DOHH2 (cell line): Measurements from ENCODE around the gene OR3A2.

Source experiments
- H3F3A ChIP-seq: fragments of 200-600 bp; sonication (generic), shearing (Covaris generic); 2 replicates; pipeline ENCODE4 v1.6.0; 2016; ENCODE audit warnings: antibody characterized with exemption, mild to moderate bottlenecking; ENCODE audit not compliant: control insufficient read depth, insufficient read depth
- H3K27ac ChIP-seq: fragments of 200-600 bp; sonication (generic); 2 replicates; pipeline ENCODE4 v1.5.1; 2014; ENCODE audit warnings: low read depth, mild to moderate bottlenecking, low read length, moderate library complexity
- H3K27me3 ChIP-seq: fragments of 200-600 bp; sonication (generic); 2 replicates; pipeline ENCODE4 v1.6.1; 2014; ENCODE audit warnings: mild to moderate bottlenecking, low read length, mixed read lengths; ENCODE audit not compliant: control insufficient read depth
- H3K36me3 ChIP-seq: fragments of 200-600 bp; sonication (generic); 2 replicates; pipeline ENCODE4 v1.6.1; 2014; ENCODE audit warnings: mild to moderate bottlenecking, low read length, moderate library complexity, mixed read lengths; ENCODE audit not compliant: control insufficient read depth
- H3K4me1 ChIP-seq: fragments of 200-600 bp; sonication (generic); 2 replicates; pipeline ENCODE4 v1.6.1; 2014; ENCODE audit warnings: mild to moderate bottlenecking, low read length, mixed read lengths; ENCODE audit not compliant: control insufficient read depth
- H3K4me2 ChIP-seq: fragments of 200-600 bp; sonication (generic); 2 replicates; pipeline ENCODE4 v1.6.0; 2014; ENCODE audit warnings: mild to moderate bottlenecking, low read length, moderate library complexity
- H3K4me3 ChIP-seq: fragments of 200-600 bp; sonication (generic); 2 replicates; pipeline ENCODE4 v1.5.1; 2014; ENCODE audit warnings: mild to moderate bottlenecking, low read length, mixed read lengths
- H3K79me2 ChIP-seq: fragments of 200-600 bp; sonication (generic); 2 replicates; pipeline ENCODE4 v1.6.1; 2014; ENCODE audit warnings: mild to moderate bottlenecking, low read length, mixed read lengths; ENCODE audit not compliant: control insufficient read depth
- H3K9me2 ChIP-seq: fragments of 200-600 bp; sonication (generic); replicated peaks from 2 replicates; pipeline ENCODE4 v1.6.1; 2014; ENCODE audit warnings: mild to moderate bottlenecking, low read length, mixed read lengths; ENCODE audit not compliant: control insufficient read depth
- H3K9me3 ChIP-seq: fragments of 200-600 bp; sonication (generic); 2 replicates; pipeline ENCODE4 v1.6.1; 2014; ENCODE audit warnings: antibody characterized with exemption, low read length, mixed read lengths; ENCODE audit not compliant: control insufficient read depth, insufficient read depth
- H4K20me1 ChIP-seq: fragments of 200-600 bp; sonication (generic); 2 replicates; pipeline ENCODE4 v1.6.0; 2014; ENCODE audit warnings: low read depth, mild to moderate bottlenecking, antibody characterized with exemption, low read length, moderate library complexity; ENCODE audit not compliant: control insufficient read depth, insufficient read depth
- EZH2phosphoT487 ChIP-seq: fragments of 200-600 bp; sonication (generic); IDR thresholded peaks from 2 replicates; pipeline ENCODE4 v1.6.1; 2017; ENCODE audit warnings: borderline replicate concordance, mild to moderate bottlenecking, antibody characterized with exemption, low read length, moderate library complexity, mixed read lengths
- TF ChIP-seq, protein P1 (sequence below): fragments of 200-600 bp; sonication (generic); IDR thresholded peaks from one replicate; pipeline ENCODE4 v1.5.1; 2014; ENCODE audit warnings: antibody characterized with exemption, mild to moderate bottlenecking, low read depth, low read length; ENCODE audit not compliant: poor library complexity, severe bottlenecking

OR3A2 gene

DNA sequence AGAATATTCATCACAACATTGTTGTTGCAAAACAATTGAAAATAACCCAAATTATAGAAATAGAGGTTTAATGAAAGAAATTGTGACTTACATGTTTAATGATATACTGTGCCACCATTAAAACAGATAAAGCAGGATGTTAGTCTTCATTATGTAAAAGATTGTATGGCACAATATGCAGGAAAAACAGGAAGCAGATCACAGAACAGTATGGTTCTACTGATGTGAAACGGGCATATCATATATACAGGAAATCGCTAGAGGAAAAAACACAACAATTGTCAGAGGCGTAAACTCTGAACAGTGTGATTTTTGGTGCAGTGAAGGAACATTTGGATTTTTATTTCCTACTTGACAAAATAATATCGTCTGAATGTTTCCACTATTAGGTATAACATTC lies 110.0 kb downstream of the OR3A2 start:
- H3K4me2 ChIP-seq, result no peak overlapping the region
- peaks cover 2% of the 10 kb centered on the region; the same call in 1 of the 2 replicates for H3K4me1 ChIP-seq
- H3K79me2 ChIP-seq, result no peaks in the 10 kb centered on the region
- H3K27me3 ChIP-seq, result no peaks in the 10 kb centered on the region
- H3K9me2 ChIP-seq, result no peaks in the 10 kb centered on the region
- no peaks in the 10 kb centered on the region for H3F3A ChIP-seq
- no peak overlapping the region for H3K27ac ChIP-seq
- no peak overlapping the region for H3K4me3 ChIP-seq
- no peaks in the 10 kb centered on the region for H3K36me3 ChIP-seq
- TF ChIP-seq EZH2phosphoT487, result no peak
- TF ChIP-seq, protein P1, sequence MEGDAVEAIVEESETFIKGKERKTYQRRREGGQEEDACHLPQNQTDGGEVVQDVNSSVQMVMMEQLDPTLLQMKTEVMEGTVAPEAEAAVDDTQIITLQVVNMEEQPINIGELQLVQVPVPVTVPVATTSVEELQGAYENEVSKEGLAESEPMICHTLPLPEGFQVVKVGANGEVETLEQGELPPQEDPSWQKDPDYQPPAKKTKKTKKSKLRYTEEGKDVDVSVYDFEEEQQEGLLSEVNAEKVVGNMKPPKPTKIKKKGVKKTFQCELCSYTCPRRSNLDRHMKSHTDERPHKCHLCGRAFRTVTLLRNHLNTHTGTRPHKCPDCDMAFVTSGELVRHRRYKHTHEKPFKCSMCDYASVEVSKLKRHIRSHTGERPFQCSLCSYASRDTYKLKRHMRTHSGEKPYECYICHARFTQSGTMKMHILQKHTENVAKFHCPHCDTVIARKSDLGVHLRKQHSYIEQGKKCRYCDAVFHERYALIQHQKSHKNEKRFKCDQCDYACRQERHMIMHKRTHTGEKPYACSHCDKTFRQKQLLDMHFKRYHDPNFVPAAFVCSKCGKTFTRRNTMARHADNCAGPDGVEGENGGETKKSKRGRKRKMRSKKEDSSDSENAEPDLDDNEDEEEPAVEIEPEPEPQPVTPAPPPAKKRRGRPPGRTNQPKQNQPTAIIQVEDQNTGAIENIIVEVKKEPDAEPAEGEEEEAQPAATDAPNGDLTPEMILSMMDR, result no peak
- H3K9me3 ChIP-seq, result peaks cover 7% of the 10 kb centered on the region
- no peaks in the 10 kb centered on the region for H4K20me1 ChIP-seq

DNA sequence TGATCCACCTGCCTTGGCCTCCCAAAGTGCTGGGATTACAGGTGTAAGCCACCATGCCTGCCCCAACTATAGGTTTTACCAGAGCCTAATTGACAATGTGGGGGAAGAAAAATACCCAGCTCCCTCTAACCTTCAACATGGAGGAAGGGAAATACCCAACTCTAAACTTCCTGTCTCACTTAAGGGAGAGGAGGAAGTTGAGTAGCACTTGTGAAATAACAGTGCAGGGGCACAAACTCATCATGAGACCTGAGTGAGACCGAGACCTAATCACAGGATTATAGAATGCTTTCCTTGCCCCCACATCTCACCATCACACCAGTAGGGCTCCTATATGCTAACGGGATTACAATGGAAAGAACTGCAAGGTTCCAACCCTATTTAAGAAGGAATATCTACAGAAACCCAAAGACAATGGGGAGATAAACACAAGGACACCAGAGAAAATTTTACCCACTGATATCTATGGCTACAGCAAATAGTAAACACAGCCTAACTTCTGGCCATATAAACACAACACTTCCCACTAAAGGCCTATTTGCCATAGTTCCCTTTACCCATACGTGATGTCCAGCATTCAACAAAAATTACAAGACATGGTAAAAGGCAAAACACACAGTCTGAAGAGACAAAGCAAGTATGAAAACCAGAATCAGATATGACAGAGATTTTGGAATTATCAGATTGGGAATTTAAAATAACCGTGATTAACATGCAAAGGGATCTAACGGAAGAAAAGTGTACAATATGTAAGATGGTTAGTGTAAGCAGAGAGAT lies 114.8 kb downstream of the OR3A2 start:
- Histone ChIP-seq H3K9me3 (peaks cover 8% of the 10 kb centered on the region), H3K4me3 (peak overlapping the region; percentile 12; the same call in 1 of the 2 replicates)

DNA sequence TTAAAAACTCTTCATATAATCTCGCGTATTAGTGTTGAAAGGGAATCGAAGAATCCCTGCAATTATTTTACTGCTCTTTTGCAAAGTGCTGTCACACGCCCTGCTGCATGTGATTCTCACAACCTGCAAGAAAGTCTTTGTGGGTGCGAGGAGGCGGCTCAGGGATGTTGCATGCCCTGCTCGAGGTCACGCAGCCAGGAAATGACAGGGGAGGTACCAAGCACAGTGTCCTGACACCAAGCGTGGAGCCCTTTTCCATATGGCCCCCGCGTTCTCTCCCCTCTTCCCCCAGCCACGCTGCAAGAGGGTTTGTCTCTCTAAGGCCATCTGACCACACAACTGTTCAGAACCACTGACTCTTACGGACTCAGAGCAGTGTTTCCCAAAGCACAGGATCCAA lies 125.5 kb downstream of the OR3A2 start:
- no peak overlapping the region for H3K27ac ChIP-seq
- no peak overlapping the region for H3K4me3 ChIP-seq

More for the DNA sequence above, 114.8 kb downstream of the OR3A2 start:
- Histone ChIP-seq H3K4me1 (peaks cover 5% of the 10 kb centered on the region; the same call in 1 of the 2 replicates), H3K4me2 (no peak overlapping the region), H3K27ac (no peak overlapping the region), H4K20me1 (no peaks in the 10 kb centered on the region), H3K9me2 (no peaks in the 10 kb centered on the region), H3K27me3 (no peaks in the 10 kb centered on the region), H3F3A (no peaks in the 10 kb centered on the region), H3K79me2 (no peaks in the 10 kb centered on the region), H3K36me3 (no peaks in the 10 kb centered on the region)
- TF ChIP-seq, protein P1, result no peak
- no peak for TF ChIP-seq EZH2phosphoT487

More for the DNA sequence above, 125.5 kb downstream of the OR3A2 start:
- no peaks in the 10 kb centered on the region for H3K27me3 ChIP-seq
- no peaks in the 10 kb centered on the region for H3K79me2 ChIP-seq
- H3K9me3 ChIP-seq, result no peaks in the 10 kb centered on the region
- no peaks in the 10 kb centered on the region for H4K20me1 ChIP-seq
- H3K36me3 ChIP-seq, result no peaks in the 10 kb centered on the region
- no peak for TF ChIP-seq EZH2phosphoT487
- TF ChIP-seq, protein P1, result no peak
- no peaks in the 10 kb centered on the region for H3K9me2 ChIP-seq
- no peaks in the 10 kb centered on the region for H3K4me1 ChIP-seq
- no peaks in the 10 kb centered on the region for H3F3A ChIP-seq
- H3K4me2 ChIP-seq, result no peak overlapping the region
